ENCODE measurements around the gene MAN2C1. TPM values are rescaled to one million over a fixed set of nuclear protein-coding genes. Genes with fewer than 3 reads are reported as not detected.
"Not testable (repeated sequence)": the region's sequence is repeated elsewhere in the genome, so short reads cannot be mapped to it uniquely, and the experiment has no call there.

MAN2C1 gene
- total RNA-seq, 2 experiments from 2014 or later, result 123 to 135 TPM

DNA sequence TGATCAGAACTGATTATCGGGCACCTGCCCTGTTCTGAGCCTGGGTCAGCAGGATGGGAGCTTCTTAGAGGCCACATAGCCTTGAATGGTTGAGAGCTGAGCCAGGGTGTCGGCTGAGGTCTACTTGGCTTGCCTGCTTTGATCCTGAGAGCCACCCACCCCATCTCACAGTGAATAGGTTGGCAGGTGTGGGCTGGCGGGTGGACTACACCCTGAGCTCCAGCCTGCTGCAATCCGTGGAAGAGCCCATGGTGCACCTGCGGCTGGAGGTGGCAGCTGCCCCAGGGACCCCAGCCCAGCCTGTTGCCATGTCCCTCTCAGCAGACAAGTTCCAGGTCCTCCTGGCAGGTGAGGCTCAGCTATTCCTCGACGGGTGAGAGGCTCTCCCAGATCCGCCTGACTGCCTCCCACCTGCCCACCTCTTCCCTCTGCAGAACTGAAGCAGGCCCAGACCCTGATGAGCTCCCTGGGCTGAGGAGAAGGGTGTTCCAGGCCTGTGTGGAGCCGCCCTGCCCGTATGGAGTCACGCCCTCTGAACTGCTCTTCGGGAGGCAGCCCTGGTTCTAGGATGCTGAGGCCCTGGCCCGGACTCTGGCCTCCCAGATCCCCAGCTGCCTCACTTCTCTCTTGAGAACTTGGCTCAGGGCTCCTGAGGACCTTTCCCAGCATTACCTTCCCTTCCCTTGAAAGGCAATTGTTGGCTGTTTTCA, 28.7 kb downstream of the MAN2C1 start:
- Mint-ChIP-seq H3K36me3 (peaks cover 7% of the 10 kb centered on the region), H3K4me3 (no peak overlapping the region), H3K27ac (no peak overlapping the region), H3K4me1 (peaks cover 14% of the 10 kb centered on the region), H3K9me3 (no peaks in the 10 kb centered on the region), H3K27me3 (no peaks in the 10 kb centered on the region)
- DNase-seq, result no peak

DNA sequence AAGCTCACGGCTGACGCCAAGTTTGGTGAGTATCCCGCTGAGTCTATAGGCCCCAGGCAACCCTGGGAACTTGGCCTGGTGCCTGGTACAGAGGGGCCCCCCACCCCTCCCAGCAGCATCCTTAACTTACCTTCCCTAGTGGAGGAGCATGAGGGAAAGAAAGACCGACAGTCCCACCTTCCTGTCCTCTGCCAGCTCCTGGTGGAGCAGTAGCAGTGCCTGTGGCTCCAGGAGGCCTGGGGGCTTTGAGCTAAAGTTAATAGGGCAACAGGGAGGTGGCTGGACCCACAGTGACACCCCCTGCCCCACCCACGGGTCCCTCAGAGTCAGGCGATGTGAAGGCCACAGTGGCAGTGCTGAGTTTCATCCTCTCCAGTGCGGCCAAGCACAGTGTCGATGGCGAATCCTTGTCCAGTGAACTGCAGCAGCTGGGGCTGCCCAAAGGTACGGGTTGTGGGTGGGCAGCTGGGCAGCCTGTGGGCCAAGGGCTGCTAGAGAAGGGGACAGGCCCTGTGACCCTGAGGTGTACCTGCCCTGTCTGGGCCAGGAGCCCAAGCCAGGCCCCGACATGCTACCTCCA, 29.7 kb downstream of the MAN2C1 start:
- H3K4me1 Mint-ChIP-seq, result peaks cover 14% of the 10 kb centered on the region
- no peak overlapping the region for H3K4me3 Mint-ChIP-seq
- no peak overlapping the region for H3K27ac Mint-ChIP-seq
- H3K27me3 Mint-ChIP-seq, result no peaks in the 10 kb centered on the region
- H3K36me3 Mint-ChIP-seq, result peaks cover 7% of the 10 kb centered on the region
- no peak for DNase-seq
- no peaks in the 10 kb centered on the region for H3K9me3 Mint-ChIP-seq

DNA sequence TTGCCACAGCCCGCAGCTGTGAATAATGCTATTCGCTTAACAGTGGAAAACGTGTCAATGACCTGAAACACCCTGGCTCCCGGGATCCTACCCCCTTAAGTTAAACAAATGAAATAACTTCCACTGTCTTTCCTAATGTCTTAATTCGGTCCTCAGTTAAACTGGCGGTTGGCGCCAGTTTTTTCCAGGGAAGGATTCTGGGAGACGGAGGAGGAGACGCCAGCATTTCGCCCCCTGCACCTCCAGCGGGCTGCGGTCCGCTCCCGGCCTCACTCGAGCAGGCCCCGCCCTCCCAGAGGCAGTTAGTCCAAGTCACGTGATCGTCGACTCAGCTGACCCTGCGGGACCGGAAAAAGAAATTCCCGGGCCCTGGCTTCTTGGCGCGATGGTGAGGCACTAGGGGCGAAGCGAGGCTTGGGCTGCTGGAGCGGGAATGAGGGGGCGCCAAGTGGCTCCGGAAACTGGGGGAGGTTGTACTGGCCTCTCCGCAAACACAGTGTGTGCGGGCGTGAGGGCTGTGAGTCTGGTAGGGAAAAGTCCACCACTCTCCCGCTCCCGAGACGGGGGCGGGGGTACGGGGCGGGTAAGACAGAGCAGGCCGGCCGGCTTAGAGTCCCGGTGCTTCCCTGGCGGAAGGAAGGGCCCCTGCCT, 32.6 kb downstream of the MAN2C1 start, which contains the start of gene COMMD4:
TSS of gene COMMD4 (plus strand) at position 359 of the 651 bp plus-strand sequence. CDS start at position 386, 27 bp downstream.
- Mint-ChIP-seq H3K4me3 (peak within 1 kb of the TSS; percentile 95), H3K4me1 (peaks cover 14% of the 10 kb centered on the region), H3K27ac (peak within 1 kb of the TSS; percentile 90), H3K9me3 (no peaks in the 10 kb centered on the region), H3K27me3 (no peaks in the 10 kb centered on the region), H3K36me3 (peaks cover 7% of the 10 kb centered on the region)
- DNase-seq, result peak; percentile 87

DNA sequence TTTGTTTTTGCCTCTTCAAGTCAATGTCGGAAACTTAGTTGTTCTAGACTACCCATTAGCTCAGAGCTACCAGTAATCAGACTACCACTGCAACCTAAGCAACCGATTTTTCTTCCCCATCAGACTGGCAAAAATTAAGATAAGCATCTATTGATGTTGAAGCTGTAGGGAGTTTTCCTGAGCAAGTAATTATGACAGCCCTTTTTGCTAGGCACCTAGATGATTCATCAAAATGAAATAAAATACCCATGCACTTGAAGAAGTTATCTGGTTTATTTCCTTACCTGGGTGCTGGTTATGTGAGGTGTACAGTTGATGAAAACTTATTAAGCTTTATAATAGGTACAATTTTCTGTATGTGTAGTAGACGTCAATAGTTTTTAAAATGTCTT, 33.1 kb downstream of the MAN2C1 start:
- peaks cover 7% of the 10 kb centered on the region for H3K36me3 Mint-ChIP-seq
- no peaks in the 10 kb centered on the region for H3K9me3 Mint-ChIP-seq
- H3K27ac Mint-ChIP-seq, result peak overlapping the region; percentile 90
- H3K4me1 Mint-ChIP-seq, result peaks cover 14% of the 10 kb centered on the region
- no peaks in the 10 kb centered on the region for H3K27me3 Mint-ChIP-seq
- H3K4me3 Mint-ChIP-seq, result peak overlapping the region; percentile 95
- no peak for DNase-seq

DNA sequence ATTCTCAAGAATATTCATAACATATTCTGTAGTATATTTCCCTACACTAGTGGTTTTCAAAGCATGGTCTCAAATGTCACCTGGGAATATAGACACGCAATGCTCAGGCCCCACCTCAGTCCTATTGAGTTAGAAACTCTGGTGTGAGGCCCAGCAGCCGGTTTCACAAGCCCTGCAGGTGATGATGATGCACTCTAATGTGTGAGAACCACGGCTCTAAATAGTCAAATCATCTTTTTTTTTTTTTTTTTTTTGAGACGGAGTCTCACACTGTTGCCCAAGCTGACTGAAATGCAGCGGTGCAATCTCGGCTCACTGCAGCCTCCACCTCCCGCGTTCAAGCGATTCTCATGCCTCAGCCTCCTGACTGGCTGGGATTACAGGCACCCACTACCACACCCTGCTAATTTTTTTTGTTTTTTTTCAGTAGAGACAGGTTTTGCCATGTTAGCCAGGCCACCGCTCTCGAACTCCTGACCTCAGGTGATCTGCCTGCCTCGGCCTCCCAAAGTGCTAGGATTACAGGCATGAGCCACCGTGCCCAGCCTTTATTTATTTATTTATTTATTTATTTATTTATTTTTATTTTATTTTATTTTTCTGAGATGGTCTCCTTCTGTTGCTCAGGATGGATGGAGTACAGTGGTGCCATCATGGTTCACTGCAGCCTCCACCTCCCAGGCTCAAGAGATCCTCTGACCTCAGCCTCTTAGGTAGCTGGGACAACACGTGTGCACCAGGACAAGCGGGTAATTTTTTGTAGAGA, 34.6 kb downstream of the MAN2C1 start:
- H3K27me3 Mint-ChIP-seq, DNase-seq, H3K9me3 Mint-ChIP-seq, H3K4me3 Mint-ChIP-seq, H3K36me3 Mint-ChIP-seq, H3K27ac Mint-ChIP-seq: not testable (repeated sequence)
- H3K4me1 Mint-ChIP-seq, result peaks cover 14% of the 10 kb centered on the region

DNA sequence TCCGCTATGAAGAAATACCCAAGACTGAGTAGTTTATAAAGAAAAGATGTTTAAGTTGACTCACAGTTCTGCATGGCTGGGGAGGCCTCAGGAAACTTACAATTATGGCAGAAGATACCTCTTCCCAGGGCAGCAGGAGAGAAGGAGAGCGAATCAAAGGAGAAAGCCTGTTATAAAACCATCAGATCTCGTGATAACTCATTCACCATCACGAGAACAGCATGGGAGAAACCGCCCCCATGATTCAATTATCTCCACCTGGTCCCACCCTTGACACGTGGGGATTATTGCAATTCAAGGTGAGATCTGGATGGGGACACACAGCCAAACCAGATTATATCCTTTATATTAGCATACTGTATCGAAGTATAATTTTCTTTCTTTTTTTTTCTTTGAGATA, 36.3 kb downstream of the MAN2C1 start:
- H3K4me3 Mint-ChIP-seq, H3K36me3 Mint-ChIP-seq, H3K27me3 Mint-ChIP-seq, H3K9me3 Mint-ChIP-seq, H3K27ac Mint-ChIP-seq, DNase-seq: not testable (repeated sequence)
- H3K4me1 Mint-ChIP-seq, result peaks cover 14% of the 10 kb centered on the region

DNA sequence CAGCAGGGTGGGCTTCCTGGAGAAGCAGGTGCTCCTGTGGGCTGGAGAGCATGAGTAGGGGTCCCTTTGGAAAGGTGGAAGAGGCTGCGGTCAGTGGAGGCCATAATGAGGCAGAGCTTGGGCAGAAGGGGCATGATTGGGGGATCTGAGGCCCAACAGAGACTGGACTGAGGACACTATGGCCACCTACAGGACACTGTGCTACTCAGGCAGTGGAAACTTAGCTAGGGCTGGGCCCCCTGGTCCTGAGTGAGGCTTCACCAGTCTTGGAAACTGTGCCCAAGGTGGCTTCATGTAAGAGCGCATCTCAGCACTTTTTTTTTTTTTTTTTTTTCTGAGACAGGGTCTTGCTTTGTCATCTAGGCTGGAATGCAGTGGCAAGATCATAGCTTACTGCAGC, 38.8 kb downstream of the MAN2C1 start:
- Mint-ChIP-seq H3K4me1 (no peaks in the 10 kb centered on the region), H3K27me3 (no peaks in the 10 kb centered on the region), H3K27ac (no peak overlapping the region), H3K9me3 (no peaks in the 10 kb centered on the region), H3K4me3 (no peak overlapping the region), H3K36me3 (no peaks in the 10 kb centered on the region)
- DNase-seq, result no peak

DNA sequence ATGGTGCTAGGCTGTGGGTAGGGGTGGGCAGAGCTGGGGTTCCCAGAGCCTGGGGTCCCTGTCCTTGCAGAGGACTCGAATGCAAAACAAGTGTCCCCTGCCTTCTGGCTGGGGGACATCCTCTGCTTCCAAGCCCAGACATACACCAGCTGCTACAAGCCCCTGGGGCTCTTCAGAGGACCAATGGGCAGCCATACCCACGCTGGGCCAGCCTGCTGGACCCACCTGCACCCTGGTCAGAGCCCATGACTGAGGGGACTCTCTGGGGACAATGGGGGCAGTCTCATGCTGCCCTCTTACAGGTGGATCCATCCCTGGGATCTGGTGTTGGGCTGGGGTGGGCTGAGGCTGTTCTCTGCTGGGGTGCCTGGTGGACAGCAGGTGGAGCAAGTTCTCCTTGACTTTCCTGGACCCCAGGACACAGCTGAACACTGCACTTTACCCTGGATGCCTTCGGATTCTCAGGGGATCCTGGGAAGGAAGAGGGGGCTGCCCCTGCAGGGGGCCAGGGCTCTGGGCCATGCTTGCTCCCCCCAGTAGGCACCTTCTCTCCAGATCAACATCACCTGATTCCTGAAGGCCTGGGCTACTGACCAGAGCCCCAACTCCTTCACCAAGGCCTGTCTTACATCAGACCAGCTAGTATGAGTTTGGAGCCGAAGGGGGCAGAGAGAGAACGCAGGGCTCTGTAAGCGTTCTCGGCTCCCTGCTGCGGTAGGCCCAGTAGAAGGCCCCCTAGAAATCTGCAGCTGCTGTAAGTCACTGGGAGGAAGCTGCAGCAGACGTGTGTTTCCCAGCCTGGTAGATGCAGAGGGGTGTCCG, 39.7 kb downstream of the MAN2C1 start:
- H3K4me3 Mint-ChIP-seq, result no peak overlapping the region

DNA sequence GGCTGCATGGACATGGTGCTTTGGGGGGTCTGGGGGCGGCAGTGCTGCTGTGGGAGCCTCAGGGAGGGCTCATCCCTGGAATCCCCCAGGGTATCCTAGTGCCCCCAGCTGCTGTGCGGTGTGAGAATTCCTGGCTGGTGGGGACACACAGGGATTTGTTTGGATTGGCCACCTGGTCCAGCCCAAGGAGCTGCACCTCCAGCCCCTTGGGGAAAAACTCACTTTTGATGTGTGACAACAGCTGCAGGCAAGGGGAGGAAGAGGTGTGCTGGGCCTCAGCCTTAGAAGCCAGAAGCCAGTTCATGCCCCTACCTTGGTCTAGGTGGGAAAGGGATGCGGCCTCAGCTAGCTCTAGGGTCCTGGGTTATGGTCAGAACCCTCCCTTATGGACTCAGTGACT, 40.9 kb downstream of the MAN2C1 start:
- H3K27ac Mint-ChIP-seq, result no peak overlapping the region
- no peaks in the 10 kb centered on the region for H3K27me3 Mint-ChIP-seq
- no peaks in the 10 kb centered on the region for H3K9me3 Mint-ChIP-seq
- H3K4me1 Mint-ChIP-seq, result no peaks in the 10 kb centered on the region
- H3K36me3 Mint-ChIP-seq, result no peaks in the 10 kb centered on the region
- DNase-seq, result no peak
- no peak overlapping the region for H3K4me3 Mint-ChIP-seq

More for the DNA sequence above, 39.7 kb downstream of the MAN2C1 start:
- no peak for DNase-seq
- Mint-ChIP-seq H3K4me1 (no peaks in the 10 kb centered on the region), H3K36me3 (no peaks in the 10 kb centered on the region), H3K27ac (no peak overlapping the region), H3K9me3 (no peaks in the 10 kb centered on the region), H3K27me3 (no peaks in the 10 kb centered on the region)

DNA sequence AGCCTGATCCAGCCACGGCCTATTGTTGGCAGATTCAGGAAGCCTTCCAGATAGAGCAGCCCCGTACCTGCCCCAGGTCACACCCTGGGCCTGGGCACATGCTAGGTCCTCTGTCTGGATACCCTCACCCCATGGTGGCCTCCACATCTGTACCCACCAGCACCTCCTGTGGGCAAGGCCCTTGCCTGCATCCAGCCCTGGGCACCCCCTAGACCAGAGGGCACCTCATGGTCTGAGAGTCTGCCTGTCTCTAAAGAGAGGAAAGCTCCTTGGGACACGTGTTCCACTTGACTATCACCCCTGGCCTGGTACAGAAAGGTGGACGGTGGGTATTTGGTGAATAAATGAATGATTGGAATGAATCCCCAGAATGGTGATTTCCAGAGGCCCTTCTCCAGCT, 41.4 kb downstream of the MAN2C1 start:
- no peak for DNase-seq
- Mint-ChIP-seq H3K4me1 (no peaks in the 10 kb centered on the region), H3K4me3 (no peak overlapping the region), H3K9me3 (no peaks in the 10 kb centered on the region), H3K27me3 (no peaks in the 10 kb centered on the region), H3K27ac (no peak overlapping the region), H3K36me3 (no peaks in the 10 kb centered on the region)

DNA sequence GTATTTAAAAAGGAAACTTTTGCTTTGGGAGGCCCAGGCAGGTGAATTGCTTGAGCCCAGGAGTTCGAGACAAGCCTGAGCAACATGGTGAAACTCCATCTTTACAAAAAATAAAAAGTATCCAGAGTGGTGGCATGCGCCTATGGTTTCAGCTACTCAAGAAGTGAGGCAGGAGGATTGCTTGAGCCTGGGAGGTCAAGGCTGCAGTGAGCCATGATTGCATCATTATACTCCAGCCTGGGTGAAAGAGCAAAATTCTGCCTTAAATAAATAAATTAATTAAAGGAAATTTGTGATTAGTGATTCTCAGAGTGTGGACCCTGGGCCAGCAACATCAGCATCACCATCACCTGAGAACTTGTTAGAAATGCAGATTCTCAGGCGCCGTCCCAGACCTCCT, 42.5 kb downstream of the MAN2C1 start:
- no peak for DNase-seq
- no peaks in the 10 kb centered on the region for H3K27me3 Mint-ChIP-seq
- no peaks in the 10 kb centered on the region for H3K9me3 Mint-ChIP-seq
- no peak overlapping the region for H3K4me3 Mint-ChIP-seq
- no peaks in the 10 kb centered on the region for H3K4me1 Mint-ChIP-seq
- no peak overlapping the region for H3K27ac Mint-ChIP-seq
- no peaks in the 10 kb centered on the region for H3K36me3 Mint-ChIP-seq

DNA sequence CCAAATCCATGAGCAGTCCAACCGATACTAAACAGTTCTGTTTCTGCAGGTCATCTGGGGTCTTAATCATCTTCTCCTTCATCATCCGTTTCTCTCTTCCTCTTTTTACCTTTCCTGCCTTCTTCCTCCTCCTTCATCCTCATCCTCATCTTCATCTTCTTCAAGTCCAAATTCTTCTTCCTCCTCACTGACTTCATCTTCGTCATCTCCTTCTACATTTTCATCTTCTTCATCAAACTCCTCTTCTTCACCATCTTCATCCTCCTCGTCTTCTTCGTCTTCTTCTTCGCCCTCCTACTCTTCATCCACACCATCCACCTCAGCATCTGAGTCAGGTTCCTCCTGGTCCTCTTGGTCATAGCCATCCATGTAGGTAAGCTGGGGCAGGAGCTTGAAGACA, 46.7 kb downstream of the MAN2C1 start:
- Mint-ChIP-seq H3K27me3 (no peaks in the 10 kb centered on the region), H3K36me3 (no peaks in the 10 kb centered on the region), H3K9me3 (no peaks in the 10 kb centered on the region), H3K4me1 (no peaks in the 10 kb centered on the region), H3K4me3 (no peak overlapping the region), H3K27ac (no peak overlapping the region)
- DNase-seq, result no peak

DNA sequence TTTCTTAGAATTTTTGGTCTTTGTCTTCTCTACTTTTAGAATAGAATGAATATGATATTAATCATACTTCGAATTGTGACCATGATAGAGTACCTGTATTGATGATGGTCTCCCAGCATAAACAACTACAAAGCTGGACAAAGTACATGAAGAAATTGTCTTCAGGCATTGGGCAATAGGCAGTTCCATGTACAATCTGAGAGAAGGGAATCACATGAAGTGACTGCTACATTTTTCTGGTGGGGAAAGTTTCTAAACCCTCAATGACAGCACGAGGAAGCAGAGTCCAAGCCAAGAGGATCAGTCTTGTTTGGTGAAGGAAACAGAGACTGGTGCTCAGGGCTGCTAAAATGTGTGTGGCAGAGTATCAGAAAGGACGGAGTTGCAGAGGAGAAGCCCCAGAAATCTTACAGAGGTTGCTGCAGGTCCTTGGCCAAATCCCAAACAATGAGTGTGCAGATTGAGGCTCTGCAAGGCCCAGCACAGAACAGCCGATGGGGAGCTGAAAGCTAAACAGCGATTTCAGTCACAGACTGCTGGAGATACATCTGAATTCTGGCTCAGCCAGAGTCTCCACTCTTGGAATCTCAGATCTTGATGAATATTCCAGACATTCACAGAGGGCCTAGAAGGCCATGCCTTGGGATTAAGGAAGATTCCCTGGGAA, 49.0 kb downstream of the MAN2C1 start:
- H3K4me3 Mint-ChIP-seq, H3K4me1 Mint-ChIP-seq, H3K27ac Mint-ChIP-seq, H3K27me3 Mint-ChIP-seq, H3K36me3 Mint-ChIP-seq, DNase-seq, H3K9me3 Mint-ChIP-seq: not testable (repeated sequence)

Measured in activated naive CD8-positive, alpha-beta T cell treated with anti-CD3 and anti-CD28 coated beads for 36 hours (primary cell).